Activated CD8-positive, alpha-beta T cell treated with anti-CD3 and anti-CD28 coated beads, Interleukin-2, amount 10 ng/mL, durations not matched to agents 7 days and 5 days (primary cell): ENCODE results near the gene SEC24A. TPM values are rescaled to one million over a fixed set of nuclear protein-coding genes. Genes with fewer than 3 reads are reported as not detected.
"Not testable (repeated sequence)": the region's sequence is repeated elsewhere in the genome, so short reads cannot be mapped to it uniquely, and the experiment has no call there.

Experiments
- ATAC-seq: fragments of 150-1000 bp; cut with Tn5 transposase; one replicate; pipeline ENCODE4 v1.10.0; 2021; ENCODE audit warnings: moderate library complexity
- CTCF ChIA-PET: fragments of 350-600 bp; sonication (Branson Sonifier 250); formaldehyde crosslinking; loops from one replicate; lab custom pipeline; 2021; ENCODE audit warnings: antibody characterized with exemption; lab: Charles Lee
- POLR2A ChIA-PET: fragments of 350-600 bp; sonication (Branson Sonifier 250); formaldehyde crosslinking; loops from one replicate; lab custom pipeline; 2021; ENCODE audit warnings: antibody characterized with exemption; lab: Charles Lee
- DNase-seq: peaks from one replicate; pipeline ENCODE4 v3.0.0-alpha.2; 2020
- H3K27ac Mint-ChIP-seq: one replicate; pipeline ENCODE4 v1.8.0; 2021; ENCODE audit warnings: mild to moderate bottlenecking, mixed read lengths
- H3K27me3 Mint-ChIP-seq: one replicate; pipeline ENCODE4 v1.8.0; 2021; ENCODE audit warnings: low read depth, mixed read lengths
- H3K36me3 Mint-ChIP-seq: one replicate; pipeline ENCODE4 v1.8.0; 2021; ENCODE audit warnings: low read depth, mixed read lengths
- H3K4me1 Mint-ChIP-seq: one replicate; pipeline ENCODE4 v1.8.0; 2021; ENCODE audit warnings: low read depth, mixed read lengths
- H3K4me3 Mint-ChIP-seq: one replicate; pipeline ENCODE4 v1.8.0; 2021; ENCODE audit warnings: mild to moderate bottlenecking, mixed read lengths
- H3K9me3 Mint-ChIP-seq: one replicate; pipeline ENCODE4 v1.8.0; 2022; ENCODE audit warnings: mixed read lengths; ENCODE audit not compliant: insufficient read depth
- total RNA-seq, 2 experiments: library from RNA; stranded (reverse); gene quantifications; one replicate each; pipeline ENCODE4 v1.2.3, GENCODE V29; 2021

Gene SEC24A
- total RNA-seq, 2 experiments from 2014 or later: 20.8 to 22.6 TPM

- ATAC-seq, CTCF ChIA-PET, DNase-seq, H3K27ac Mint-ChIP-seq, H3K27me3 Mint-ChIP-seq, H3K9me3 Mint-ChIP-seq: not testable (repeated sequence)
- peak overlapping the region; percentile 38 for H3K4me3 Mint-ChIP-seq
- POLR2A ChIA-PET: interaction anchor here (0.6 to 1.1 kb wide), 2 partner anchors 18 to 40 kb away, joined by 3 to 4 read pairs; partner anchors contain the start of gene SAR1B
- peaks cover 20% of the 10 kb centered on the region for H3K36me3 Mint-ChIP-seq
- H3K4me1 Mint-ChIP-seq: peaks cover 24% of the 10 kb centered on the region
These were observed 2.1 kb downstream of the SEC24A start for GRCh38 chr5:134650660-134651059.

- no peaks in the 10 kb centered on the region for H3K9me3 Mint-ChIP-seq
- peaks cover 21% of the 10 kb centered on the region for H3K4me1 Mint-ChIP-seq
- ChIA-PET CTCF (no interaction called here), POLR2A (interaction anchor here (1.1 kb wide), 1 partner anchor 19 kb away, joined by 3 read pairs; the partner anchor contains the start of gene SAR1B)
- no peak overlapping the region for H3K4me3 Mint-ChIP-seq
- H3K27me3 Mint-ChIP-seq: no peaks in the 10 kb centered on the region
- no peak overlapping the region for H3K27ac Mint-ChIP-seq
- DNase-seq (no peak), ATAC-seq (no peak)
- H3K36me3 Mint-ChIP-seq: peaks cover 25% of the 10 kb centered on the region
These were observed 2.9 kb downstream of the SEC24A start for GRCh38 chr5:134651531-134651930.

- ChIA-PET CTCF (interaction anchor here (1.1 to 1.4 kb wide), 2 partner anchors 69 to 463 kb away, joined by 3 to 6 read pairs; no protein-coding TSS in a partner anchor), POLR2A (no interaction called here)
- ATAC-seq (no peak), DNase-seq (no peak)
- Mint-ChIP-seq H3K27me3 (no peaks in the 10 kb centered on the region), H3K4me3 (no peak overlapping the region), H3K9me3 (no peaks in the 10 kb centered on the region), H3K27ac (no peak overlapping the region), H3K36me3 (peaks cover 18% of the 10 kb centered on the region), H3K4me1 (peaks cover 11% of the 10 kb centered on the region)
These were observed 8.1 kb downstream of the SEC24A start for GRCh38 chr5:134656690-134657089.

- H3K9me3 Mint-ChIP-seq: no peaks in the 10 kb centered on the region
- no peaks in the 10 kb centered on the region for H3K27me3 Mint-ChIP-seq
- no peak overlapping the region for H3K4me3 Mint-ChIP-seq
- DNase-seq: no peak
- peaks cover 11% of the 10 kb centered on the region for H3K4me1 Mint-ChIP-seq
- POLR2A ChIA-PET: no interaction called here
- peak; percentile 44 for ATAC-seq
- CTCF ChIA-PET: interaction anchor here (2.4 kb wide), 1 partner anchor 72 kb away, joined by 16 read pairs; no protein-coding TSS in a partner anchor
- H3K27ac Mint-ChIP-seq: peak overlapping the region; percentile 7
- peaks cover 22% of the 10 kb centered on the region for H3K36me3 Mint-ChIP-seq
These were observed 10.9 kb downstream of the SEC24A start for GRCh38 chr5:134659456-134659855.

GRCh38 chr5:134659922-134660321, 11.3 kb downstream of the SEC24A start:
- Mint-ChIP-seq H3K36me3 (peaks cover 22% of the 10 kb centered on the region), H3K27ac (peak overlapping the region; percentile 7), H3K9me3 (no peaks in the 10 kb centered on the region), H3K4me3 (no peak overlapping the region), H3K27me3 (no peaks in the 10 kb centered on the region), H3K4me1 (peaks cover 11% of the 10 kb centered on the region)
- ChIA-PET CTCF (interaction anchor here (0.7 to 2.4 kb wide), 2 partner anchors 73 to 76 kb away, joined by 3 to 16 read pairs; no protein-coding TSS in a partner anchor), POLR2A (no interaction called here)
- ATAC-seq: no peak
- no peak for DNase-seq

- H3K4me1 Mint-ChIP-seq: peaks cover 8% of the 10 kb centered on the region
- no peak for ATAC-seq
These were observed 14.4 kb downstream of the SEC24A start for GRCh38 chr5:134662971-134663370.

GRCh38 chr5:134664448-134664847, 15.9 kb downstream of the SEC24A start:
- ChIA-PET POLR2A (interaction anchor here (0.9 kb wide), 1 partner anchor 293 kb away, joined by 3 read pairs; the partner anchor contains the start of gene UBE2B), CTCF (interaction anchor here (2.6 kb wide), 1 partner anchor 77 kb away, joined by 9 read pairs; no protein-coding TSS in a partner anchor)
- ATAC-seq (no peak), DNase-seq (no peak)
- peaks cover 23% of the 10 kb centered on the region for H3K36me3 Mint-ChIP-seq
- peaks cover 2% of the 10 kb centered on the region for H3K4me1 Mint-ChIP-seq
- H3K27ac Mint-ChIP-seq: no peak overlapping the region
- H3K27me3 Mint-ChIP-seq: no peaks in the 10 kb centered on the region
- H3K9me3 Mint-ChIP-seq: no peaks in the 10 kb centered on the region
- H3K4me3 Mint-ChIP-seq: no peak overlapping the region

More at GRCh38 chr5:134662971-134663370, 14.4 kb downstream of the SEC24A start:
- H3K4me3 Mint-ChIP-seq: no peak overlapping the region
- peaks cover 23% of the 10 kb centered on the region for H3K36me3 Mint-ChIP-seq
- H3K9me3 Mint-ChIP-seq: no peaks in the 10 kb centered on the region
- POLR2A ChIA-PET: interaction anchor here (0.6 to 1.4 kb wide), 2 partner anchors 31 to 90 kb away, joined by 3 to 4 read pairs; partner anchors contain the start of gene SAR1B
- no peak for DNase-seq
- H3K27me3 Mint-ChIP-seq: no peaks in the 10 kb centered on the region
- CTCF ChIA-PET: interaction anchor here (2.6 kb wide), 1 partner anchor 76 kb away, joined by 9 read pairs; no protein-coding TSS in a partner anchor
- no peak overlapping the region for H3K27ac Mint-ChIP-seq

- DNase-seq, POLR2A ChIA-PET, H3K27ac Mint-ChIP-seq, H3K4me3 Mint-ChIP-seq, ATAC-seq, H3K4me1 Mint-ChIP-seq, CTCF ChIA-PET, H3K27me3 Mint-ChIP-seq, H3K9me3 Mint-ChIP-seq: not testable (repeated sequence)
- peaks cover 21% of the 10 kb centered on the region for H3K36me3 Mint-ChIP-seq
These were observed 25.0 kb downstream of the SEC24A start for GRCh38 chr5:134673546-134673945.

- H3K4me3 Mint-ChIP-seq, H3K4me1 Mint-ChIP-seq, H3K27me3 Mint-ChIP-seq, DNase-seq, H3K27ac Mint-ChIP-seq, POLR2A ChIA-PET, H3K9me3 Mint-ChIP-seq, ATAC-seq: not testable (repeated sequence)
- CTCF ChIA-PET: interaction anchor here (0.7 kb wide), 1 partner anchor 62 kb away, joined by 3 read pairs; no protein-coding TSS in a partner anchor
- peaks cover 22% of the 10 kb centered on the region for H3K36me3 Mint-ChIP-seq
These were observed 28.8 kb downstream of the SEC24A start for GRCh38 chr5:134677357-134677756.

GRCh38 chr5:134690144-134690543, 41.6 kb downstream of the SEC24A start:
- CTCF ChIA-PET, POLR2A ChIA-PET, H3K27me3 Mint-ChIP-seq, DNase-seq, H3K4me1 Mint-ChIP-seq, H3K9me3 Mint-ChIP-seq, H3K4me3 Mint-ChIP-seq, H3K27ac Mint-ChIP-seq, ATAC-seq: not testable (repeated sequence)
- H3K36me3 Mint-ChIP-seq: peaks cover 57% of the 10 kb centered on the region

GRCh38 chr5:134692722-134693121, 44.1 kb downstream of the SEC24A start:
- H3K27me3 Mint-ChIP-seq: no peaks in the 10 kb centered on the region
- DNase-seq: no peak
- peaks cover 46% of the 10 kb centered on the region for H3K36me3 Mint-ChIP-seq
- H3K9me3 Mint-ChIP-seq: no peaks in the 10 kb centered on the region
- ATAC-seq: no peak
- POLR2A ChIA-PET: no interaction called here
- no peaks in the 10 kb centered on the region for H3K4me1 Mint-ChIP-seq
- no peak overlapping the region for H3K4me3 Mint-ChIP-seq
- H3K27ac Mint-ChIP-seq: no peak overlapping the region
- CTCF ChIA-PET: no interaction called here

GRCh38 chr5:134708301-134708700, 59.7 kb downstream of the SEC24A start:
- H3K27me3 Mint-ChIP-seq: no peaks in the 10 kb centered on the region
- DNase-seq (no peak), ATAC-seq (no peak)
- H3K4me3 Mint-ChIP-seq: no peak overlapping the region
- peaks cover 41% of the 10 kb centered on the region for H3K36me3 Mint-ChIP-seq
- CTCF ChIA-PET: interaction anchor here (1.0 to 1.1 kb wide), 2 partner anchors 30 to 197 kb away, joined by 3 read pairs; partner anchors contain the start of genes CAMLG and PCBD2
- no peaks in the 10 kb centered on the region for H3K9me3 Mint-ChIP-seq
- H3K4me1 Mint-ChIP-seq: no peaks in the 10 kb centered on the region
- no peak overlapping the region for H3K27ac Mint-ChIP-seq
- POLR2A ChIA-PET: no interaction called here
